Cardiac muscle cell (in vitro differentiated cells and primary cell): ENCODE data around the gene NEU4. TPM values are rescaled to one million over a fixed set of nuclear protein-coding genes. Genes with fewer than 3 reads are reported as not detected.

Experiments
- DNase-seq, 2 donors: peaks; one replicate each; pipeline versions ENCODE4 v3.0.0 to v3.0.0-alpha.2; 2010 to 2017; ENCODE audit warnings: low read depth in 1 of 2, low spot score in 1 of 2
- H3K27ac ChIP-seq: fragments of 200-600 bp; sonication (generic); 2 replicates; pipeline ENCODE4 v1.5.1; 2016
- H3K27me3 ChIP-seq: fragments of 200-600 bp; sonication (generic); 2 replicates; pipeline ENCODE4 v1.6.0; 2016; ENCODE audit warnings: control low read depth
- H3K36me3 ChIP-seq: fragments of 200-600 bp; sonication (generic); 2 replicates; pipeline ENCODE4 v1.5.1; 2016; ENCODE audit warnings: control low read depth
- H3K4me1 ChIP-seq: fragments of 200-600 bp; sonication (generic); 2 replicates; pipeline ENCODE4 v1.8.1; 2017; ENCODE audit warnings: low read depth, mild to moderate bottlenecking, mixed run types
- H3K4me3 ChIP-seq: fragments of 200-600 bp; sonication (generic); 2 replicates; pipeline ENCODE4 v1.5.1; 2016; ENCODE audit warnings: mild to moderate bottlenecking
- H3K9me3 ChIP-seq: fragments of 200-600 bp; sonication (generic); 2 replicates; pipeline ENCODE4 v1.5.1; 2017; ENCODE audit warnings: low read depth, mild to moderate bottlenecking, control low read depth
- polyA plus RNA-seq: library from polyadenylated mRNA; unstranded; fragments of >200 nt; fragmentation: Nextera tagmentation; extraction: Ambion mirVana; gene quantifications from 2 replicates; pipeline ENCODE4 v1.2.1, GENCODE V29; 2016
- total RNA-seq: library from RNA; depleted of rRNA; stranded (reverse); fragments of >200 nt; gene quantifications from 2 replicates; pipeline ENCODE4 v1.2.3, GENCODE V29; 2016
- TF ChIP-seq, protein P1 (sequence below): IDR thresholded peaks from 2 replicates; pipeline ENCODE4 v1.5.1; 2012; ENCODE audit warnings: low read depth, mild to moderate bottlenecking, low read length

Gene NEU4
- total and polyA plus RNA-seq, 2 experiments from 2014 or later = 0.13 to 1.8 TPM

DNA sequence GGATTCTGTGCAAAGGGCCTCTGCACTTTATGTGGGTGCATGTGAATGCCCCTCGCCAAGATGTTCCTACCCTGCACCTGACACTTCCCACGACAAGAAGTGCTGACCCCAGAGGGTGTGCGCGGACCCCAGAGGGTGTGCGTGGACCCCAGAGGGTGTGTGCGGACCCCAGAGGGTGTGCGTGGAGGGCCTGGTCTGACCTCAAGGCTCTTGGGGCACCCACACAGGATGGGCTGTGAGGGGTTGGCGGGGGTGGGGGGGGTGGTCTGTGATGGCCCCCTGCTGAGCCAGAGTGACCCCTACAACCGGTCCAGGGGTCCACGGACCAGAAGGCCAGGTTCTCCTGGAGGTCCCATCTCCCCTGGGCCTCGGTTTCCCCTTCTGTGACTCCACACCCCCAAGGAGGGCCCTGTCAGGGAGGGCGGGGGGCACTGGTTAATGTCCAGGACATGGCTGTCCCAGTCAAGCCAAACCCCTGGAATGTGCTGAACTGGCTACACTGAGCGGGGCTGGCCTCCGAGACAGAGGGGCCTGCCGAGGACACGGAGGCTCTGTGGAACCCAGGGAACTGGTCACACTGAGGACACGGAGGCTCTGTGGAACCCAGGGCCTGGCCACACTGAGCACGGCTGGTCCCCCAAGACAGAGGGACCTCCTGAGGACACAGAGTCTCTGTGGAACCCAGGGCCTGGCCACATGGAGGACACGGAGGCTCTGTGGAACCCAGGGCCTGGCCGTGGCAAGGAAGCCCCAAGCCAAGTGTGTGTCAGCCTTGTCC lies 3.1 kb downstream of the NEU4 start:
- no peaks in the 10 kb centered on the region for H3K4me1 ChIP-seq
- no peak overlapping the region for H3K27ac ChIP-seq
- no peaks in the 10 kb centered on the region for H3K9me3 ChIP-seq
- no peaks in the 10 kb centered on the region for H3K27me3 ChIP-seq
- no peak overlapping the region for H3K4me3 ChIP-seq
- DNase-seq = no peak
- H3K36me3 ChIP-seq = no peaks in the 10 kb centered on the region
- TF ChIP-seq, protein P1, sequence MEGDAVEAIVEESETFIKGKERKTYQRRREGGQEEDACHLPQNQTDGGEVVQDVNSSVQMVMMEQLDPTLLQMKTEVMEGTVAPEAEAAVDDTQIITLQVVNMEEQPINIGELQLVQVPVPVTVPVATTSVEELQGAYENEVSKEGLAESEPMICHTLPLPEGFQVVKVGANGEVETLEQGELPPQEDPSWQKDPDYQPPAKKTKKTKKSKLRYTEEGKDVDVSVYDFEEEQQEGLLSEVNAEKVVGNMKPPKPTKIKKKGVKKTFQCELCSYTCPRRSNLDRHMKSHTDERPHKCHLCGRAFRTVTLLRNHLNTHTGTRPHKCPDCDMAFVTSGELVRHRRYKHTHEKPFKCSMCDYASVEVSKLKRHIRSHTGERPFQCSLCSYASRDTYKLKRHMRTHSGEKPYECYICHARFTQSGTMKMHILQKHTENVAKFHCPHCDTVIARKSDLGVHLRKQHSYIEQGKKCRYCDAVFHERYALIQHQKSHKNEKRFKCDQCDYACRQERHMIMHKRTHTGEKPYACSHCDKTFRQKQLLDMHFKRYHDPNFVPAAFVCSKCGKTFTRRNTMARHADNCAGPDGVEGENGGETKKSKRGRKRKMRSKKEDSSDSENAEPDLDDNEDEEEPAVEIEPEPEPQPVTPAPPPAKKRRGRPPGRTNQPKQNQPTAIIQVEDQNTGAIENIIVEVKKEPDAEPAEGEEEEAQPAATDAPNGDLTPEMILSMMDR = no peak

DNA sequence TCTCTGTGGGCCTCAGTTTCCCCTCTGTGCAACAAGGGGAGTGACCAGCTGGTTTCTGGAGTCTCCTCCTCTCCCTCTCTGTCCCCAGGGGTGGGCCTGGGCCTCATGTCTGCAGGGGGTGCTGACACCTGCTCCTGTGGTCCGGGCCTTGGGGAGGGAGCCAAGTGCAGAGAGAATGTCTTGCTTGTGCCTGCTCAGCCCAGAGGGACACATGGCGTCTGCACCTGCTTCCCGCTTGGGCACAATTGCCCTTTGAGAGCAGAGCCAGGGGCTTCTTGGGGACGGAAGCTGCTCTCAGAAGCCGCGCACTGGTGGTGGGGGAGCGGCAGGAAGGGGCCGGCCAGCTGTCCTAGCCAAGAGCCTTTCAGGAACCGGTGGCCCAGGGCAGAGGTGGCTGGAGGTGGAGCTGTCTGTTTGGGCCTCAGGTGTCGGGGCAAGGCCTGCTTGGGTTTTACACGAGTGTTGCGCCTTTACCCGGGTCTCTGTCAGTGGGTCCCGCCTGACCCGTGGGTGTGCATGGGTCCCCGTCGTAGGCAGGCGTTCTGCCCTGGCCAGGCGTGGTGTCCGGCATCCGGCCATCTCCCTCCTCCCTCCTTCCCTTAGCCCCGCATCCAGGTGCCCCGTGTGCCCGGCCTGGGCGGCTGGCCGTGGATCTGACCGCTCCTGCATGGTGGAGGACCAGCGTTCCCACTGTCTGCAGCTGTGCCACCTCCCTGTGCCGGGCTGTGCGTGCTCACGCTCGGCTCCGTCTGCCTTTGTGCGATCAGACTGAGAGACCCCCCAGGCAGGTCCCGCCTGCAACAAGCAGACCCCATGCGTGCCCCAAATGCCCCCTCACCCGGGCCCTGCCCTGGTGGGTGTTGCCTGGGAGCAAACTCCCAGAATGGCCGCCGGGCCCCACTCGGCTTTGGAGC lies 4.0 kb downstream of the NEU4 start:
- H3K27ac ChIP-seq = no peak overlapping the region

DNA sequence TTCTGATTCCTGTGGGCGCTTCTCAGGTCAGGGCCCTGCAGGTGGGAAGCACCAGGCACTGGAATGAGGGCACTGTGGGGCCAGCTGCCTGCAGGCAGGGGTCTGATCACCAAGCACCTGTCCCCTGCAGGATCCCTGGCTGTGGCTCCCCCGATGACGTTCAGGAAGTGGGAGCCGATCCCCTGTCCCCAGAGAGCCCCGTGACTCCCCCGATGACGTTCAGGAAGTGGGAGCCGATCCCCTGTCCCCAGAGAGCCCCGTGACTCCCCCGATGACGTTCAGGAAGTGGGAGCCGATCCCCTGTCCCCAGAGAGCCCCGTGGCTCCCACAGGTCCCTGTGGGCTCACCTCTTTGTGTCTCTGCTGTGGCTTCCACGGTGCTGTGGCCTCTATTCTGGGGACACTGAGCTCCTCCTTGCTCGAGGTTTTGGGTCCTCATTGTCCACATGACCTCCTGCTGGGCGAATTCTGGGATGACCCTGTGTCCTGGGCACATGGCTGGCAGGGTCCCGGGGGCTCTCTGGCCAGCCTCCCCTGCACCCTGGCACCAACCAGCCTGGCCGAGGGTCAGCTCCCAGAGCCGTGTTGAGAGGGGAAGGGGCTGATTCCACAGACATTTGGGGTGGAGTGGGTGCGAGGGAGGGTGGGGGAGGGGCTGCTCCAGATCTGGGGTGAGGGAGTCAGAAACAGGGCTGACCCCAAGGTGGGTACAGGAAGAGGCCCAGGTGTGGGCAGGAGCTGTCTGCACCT lies 4.8 kb downstream of the NEU4 start:
- H3K27me3 ChIP-seq = no peaks in the 10 kb centered on the region
- H3K4me3 ChIP-seq = no peak overlapping the region
- H3K27ac ChIP-seq = no peak overlapping the region
- no peaks in the 10 kb centered on the region for H3K9me3 ChIP-seq
- no peaks in the 10 kb centered on the region for H3K4me1 ChIP-seq
- DNase-seq = peak in 1 of 2 donors; percentile 11
- TF ChIP-seq, protein P1 = no peak
- H3K36me3 ChIP-seq = no peaks in the 10 kb centered on the region

More for the DNA sequence above, 4.0 kb downstream of the NEU4 start:
- TF ChIP-seq, protein P1 = no peak
- no peak overlapping the region for H3K4me3 ChIP-seq
- no peaks in the 10 kb centered on the region for H3K9me3 ChIP-seq
- no peaks in the 10 kb centered on the region for H3K27me3 ChIP-seq
- no peak for DNase-seq
- H3K36me3 ChIP-seq = no peaks in the 10 kb centered on the region
- no peaks in the 10 kb centered on the region for H3K4me1 ChIP-seq

DNA sequence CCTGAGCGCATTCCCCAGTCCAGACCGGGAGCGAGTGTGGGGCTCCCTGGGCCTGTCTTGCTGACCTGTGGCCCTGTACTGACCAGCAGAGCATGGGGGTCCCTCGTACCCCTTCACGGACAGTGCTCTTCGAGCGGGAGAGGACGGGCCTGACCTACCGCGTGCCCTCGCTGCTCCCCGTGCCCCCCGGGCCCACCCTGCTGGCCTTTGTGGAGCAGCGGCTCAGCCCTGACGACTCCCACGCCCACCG lies 5.3 kb downstream of the NEU4 start:
- H3K36me3 ChIP-seq = no peaks in the 10 kb centered on the region
- no peaks in the 10 kb centered on the region for H3K9me3 ChIP-seq
- H3K27ac ChIP-seq = no peak overlapping the region
- no peak for DNase-seq
- H3K4me1 ChIP-seq = no peaks in the 10 kb centered on the region
- H3K27me3 ChIP-seq = no peaks in the 10 kb centered on the region
- TF ChIP-seq, protein P1 = no peak
- H3K4me3 ChIP-seq = no peak overlapping the region

DNA sequence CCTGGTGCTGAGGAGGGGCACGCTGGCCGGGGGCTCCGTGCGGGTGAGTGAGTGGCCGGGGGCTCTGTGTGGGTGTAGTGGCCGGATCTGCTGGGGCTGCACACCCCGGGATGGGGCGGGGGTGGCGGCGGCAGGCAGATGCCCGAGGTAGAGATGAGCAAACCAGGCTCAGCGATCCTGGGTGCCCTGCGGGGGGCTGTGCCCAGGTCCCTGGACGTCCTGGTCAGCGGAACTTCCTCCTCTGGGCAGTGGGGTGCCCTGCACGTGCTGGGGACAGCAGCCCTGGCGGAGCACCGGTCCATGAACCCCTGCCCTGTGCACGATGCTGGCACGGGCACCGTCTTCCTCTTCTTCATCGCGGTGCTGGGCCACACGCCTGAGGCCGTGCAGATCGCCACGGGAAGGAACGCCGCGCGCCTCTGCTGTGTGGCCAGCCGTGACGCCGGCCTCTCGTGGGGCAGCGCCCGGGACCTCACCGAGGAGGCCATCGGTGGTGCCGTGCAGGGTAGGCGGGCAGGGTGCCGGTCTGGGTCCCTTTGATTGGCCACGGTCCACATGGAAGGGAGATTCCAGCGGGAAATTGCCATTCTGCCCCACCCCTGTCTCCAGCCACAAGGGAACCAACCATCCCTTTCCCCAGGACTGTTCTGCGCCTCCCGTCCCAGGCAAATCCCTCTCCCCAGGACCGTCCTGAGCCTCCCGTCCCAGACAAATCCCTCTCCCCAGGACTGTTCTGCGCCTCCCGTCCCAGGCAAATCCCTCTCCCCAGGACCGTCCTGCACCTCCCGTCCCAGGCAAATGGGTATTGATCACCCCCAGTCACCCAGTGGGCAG lies 5.9 kb downstream of the NEU4 start:
- no peak overlapping the region for H3K4me3 ChIP-seq
- TF ChIP-seq, protein P1 = no peak
- no peaks in the 10 kb centered on the region for H3K9me3 ChIP-seq
- DNase-seq = no peak
- no peaks in the 10 kb centered on the region for H3K36me3 ChIP-seq
- H3K4me1 ChIP-seq = no peaks in the 10 kb centered on the region
- H3K27ac ChIP-seq = no peak overlapping the region
- H3K27me3 ChIP-seq = no peaks in the 10 kb centered on the region
